ENCODE results near the gene STUB1.

STUB1 gene

GRCh38 chr16:666572-666971, 13.6 kb upstream of the STUB1 start:
- DNase-seq (ENCODE audit: low read depth, low spot score), result no peak

GRCh38 chr16:667113-667779, 13.0 kb upstream of the STUB1 start:
- no peak for DNase-seq (ENCODE audit: low read depth, low spot score)

GRCh38 chr16:667780-668518, 12.3 kb upstream of the STUB1 start, which contains the start of gene RHOT2:
RHOT2 (plus strand) TSS chr16:668132; CDS start chr16:668200, 68 bp downstream.
- DNase-seq (ENCODE audit: low read depth, low spot score), result peak; percentile 84

DNA sequence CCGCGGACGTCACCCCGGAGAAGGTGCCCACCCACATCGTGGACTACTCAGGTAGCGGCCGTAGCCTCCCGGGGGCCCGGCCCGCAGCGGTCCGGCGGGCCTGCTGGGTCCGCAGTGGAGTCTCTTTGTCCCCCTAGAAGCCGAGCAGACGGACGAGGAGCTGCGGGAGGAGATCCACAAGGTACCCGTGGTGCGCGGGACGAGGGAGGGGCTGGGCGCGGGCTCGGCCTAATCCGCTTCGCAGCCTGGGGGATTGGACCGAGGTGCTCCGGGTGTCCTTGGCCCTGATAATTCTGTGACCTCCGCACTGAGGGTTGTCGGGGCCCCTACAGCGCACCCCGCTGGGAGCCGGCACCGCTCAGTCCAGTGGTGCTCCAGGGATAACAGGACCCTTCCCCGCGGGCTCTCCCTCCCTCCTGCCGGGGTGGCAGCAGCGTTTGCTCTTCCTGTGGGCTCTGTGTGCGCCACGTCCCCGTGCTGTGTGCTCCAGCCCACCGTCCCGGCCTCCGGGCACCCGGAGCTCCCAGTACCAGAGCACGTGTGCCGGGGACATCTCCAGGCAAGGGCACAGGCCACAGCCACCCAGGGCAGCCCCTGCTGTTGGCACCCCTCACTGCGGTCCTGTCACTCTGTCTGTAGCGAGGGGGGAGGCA, 11.6 kb upstream of the STUB1 start:
- no peak for DNase-seq (ENCODE audit: low read depth, low spot score)

DNA sequence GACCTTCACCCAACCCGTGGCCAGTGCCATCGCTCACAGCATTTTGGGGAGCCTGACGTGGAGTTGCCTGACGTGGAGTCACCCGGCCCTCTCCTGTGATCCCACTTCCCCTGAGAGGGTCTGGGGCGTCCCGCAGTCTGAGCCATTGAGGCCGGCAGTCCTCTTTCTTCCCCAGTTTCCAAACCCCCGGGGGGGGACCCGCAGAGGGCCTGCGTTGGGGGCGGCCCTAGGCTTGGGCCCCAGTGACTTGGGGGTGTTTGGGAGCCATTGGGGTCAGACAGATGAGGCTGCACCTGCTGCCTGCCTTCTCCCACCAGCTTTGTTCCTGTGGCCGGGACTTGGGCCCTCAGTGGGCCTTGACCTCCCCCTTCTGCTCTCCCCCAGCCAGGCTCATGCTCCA, 10.5 kb upstream of the STUB1 start:
- no peak for DNase-seq (ENCODE audit: low read depth, low spot score)

DNA sequence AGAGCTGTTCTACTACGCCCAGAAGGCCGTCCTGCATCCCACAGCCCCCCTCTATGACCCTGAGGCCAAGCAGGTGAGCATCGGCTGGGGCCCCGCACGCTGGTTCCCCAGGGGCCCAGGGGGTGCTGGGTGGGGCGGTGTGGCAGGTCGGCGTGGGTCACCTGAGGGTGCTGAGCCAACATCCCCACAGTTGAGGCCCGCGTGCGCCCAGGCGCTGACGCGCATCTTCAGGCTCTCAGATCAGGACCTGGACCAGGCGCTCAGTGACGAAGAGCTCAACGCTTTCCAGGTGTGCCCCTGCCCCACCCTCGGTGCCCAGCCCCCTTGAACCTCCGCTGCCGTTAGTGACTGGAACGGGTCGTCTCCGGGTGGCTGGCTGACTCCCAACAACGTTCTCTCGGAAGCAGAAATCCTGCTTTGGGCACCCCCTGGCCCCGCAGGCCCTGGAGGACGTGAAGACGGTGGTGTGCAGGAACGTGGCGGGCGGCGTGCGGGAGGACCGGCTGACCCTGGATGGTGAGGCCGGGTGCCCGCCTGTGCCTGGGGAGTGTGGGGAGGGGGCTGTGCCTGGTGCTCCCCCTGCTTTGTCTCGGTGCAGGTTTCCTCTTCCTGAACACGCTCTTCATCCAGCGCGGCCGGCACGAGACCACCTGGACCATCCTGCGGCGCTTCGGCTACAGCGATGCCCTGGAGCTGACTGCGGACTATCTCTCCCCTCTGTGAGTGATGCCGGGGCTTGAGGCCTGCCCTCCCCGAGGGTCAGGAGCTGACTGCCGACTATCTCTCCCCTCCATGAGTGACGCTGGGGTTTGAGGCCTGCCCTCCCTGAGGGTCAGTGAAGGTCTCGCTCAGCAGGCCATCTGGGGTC, 9.5 kb upstream of the STUB1 start:
- no peak for DNase-seq (ENCODE audit: low read depth, low spot score)

GRCh38 chr16:671353-672131, 8.7 kb upstream of the STUB1 start:
- no peak for DNase-seq (ENCODE audit: low read depth, low spot score)

GRCh38 chr16:672371-672770, 7.8 kb upstream of the STUB1 start:
- DNase-seq (ENCODE audit: low read depth, low spot score), result no peak

DNA sequence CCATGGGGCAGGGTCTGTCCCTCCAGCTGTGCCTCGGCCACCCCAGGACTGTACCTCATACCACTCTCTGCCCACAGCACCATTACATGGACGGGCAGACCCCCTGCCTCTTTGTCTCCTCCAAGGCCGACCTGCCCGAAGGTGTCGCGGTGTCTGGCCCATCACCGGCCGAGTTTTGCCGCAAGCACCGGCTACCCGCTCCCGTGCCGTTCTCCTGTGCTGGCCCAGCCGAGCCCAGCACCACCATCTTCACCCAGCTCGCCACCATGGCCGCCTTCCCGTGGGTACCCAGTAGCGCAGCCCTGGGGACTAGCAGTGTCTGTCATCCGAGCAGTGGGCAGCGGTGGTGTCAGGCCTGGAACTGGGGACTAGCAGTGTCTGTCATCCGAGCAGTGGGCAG, 7.4 kb upstream of the STUB1 start:
- no peak for DNase-seq (ENCODE audit: low read depth, low spot score)

DNA sequence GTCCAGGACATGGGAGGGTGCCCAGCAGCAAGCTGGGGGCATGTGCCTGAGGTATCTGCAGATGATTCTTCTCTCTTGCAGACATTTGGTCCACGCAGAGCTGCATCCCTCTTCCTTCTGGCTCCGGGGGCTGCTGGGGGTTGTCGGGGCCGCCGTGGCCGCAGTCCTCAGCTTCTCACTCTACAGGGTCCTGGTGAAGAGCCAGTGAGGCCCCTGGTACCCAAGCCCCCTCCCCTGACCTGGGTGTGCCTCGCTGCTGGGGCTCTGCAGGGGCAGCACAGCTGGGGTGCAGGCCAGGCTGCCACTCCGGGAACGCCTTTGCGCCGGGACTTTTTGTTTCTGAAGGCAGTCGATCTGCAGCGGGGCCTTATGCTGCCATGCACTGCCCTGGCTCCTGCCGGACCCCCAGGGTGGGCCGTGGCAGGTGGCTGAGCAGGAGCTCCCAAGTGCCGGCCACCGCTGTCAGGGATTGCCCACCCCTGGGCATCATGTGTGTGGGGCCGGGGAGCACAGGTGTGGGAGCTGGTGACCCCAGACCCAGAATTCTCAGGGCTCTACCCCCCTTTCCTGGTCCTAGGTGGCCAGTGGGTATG, 6.7 kb upstream of the STUB1 start:
- no peak for DNase-seq (ENCODE audit: low read depth, low spot score)

DNA sequence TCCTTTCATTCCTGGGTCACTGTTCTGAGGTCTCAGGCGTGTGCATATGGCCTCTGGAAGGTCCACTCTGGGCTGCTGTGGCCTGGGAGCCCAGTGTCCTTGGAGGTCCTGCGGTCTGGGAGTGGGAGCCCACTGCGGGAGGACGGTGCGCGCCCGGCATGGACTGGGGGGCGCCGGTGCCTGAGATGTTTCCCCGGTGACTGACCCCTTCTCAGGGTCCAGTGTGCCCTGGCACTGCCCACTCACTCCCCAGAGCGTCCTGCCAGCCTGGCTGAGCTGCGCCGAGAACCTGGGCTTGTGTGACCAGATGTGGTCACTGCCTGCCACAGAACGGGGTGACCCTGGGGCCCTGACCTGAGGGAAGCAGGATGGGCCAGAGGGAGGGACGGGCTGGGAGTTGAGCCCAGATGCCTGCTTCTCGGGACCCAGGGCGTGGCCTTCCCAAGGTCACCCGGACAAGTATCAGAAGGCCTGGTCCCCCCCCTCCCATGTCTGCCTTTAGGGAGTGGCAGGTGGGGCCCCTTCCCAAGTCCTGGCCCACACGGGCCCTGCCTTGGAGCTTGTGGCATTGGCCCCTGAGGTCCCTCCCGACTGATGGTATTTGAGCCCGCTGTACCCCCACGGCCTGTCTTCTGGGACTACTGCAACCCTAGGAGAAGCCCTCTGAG, 5.9 kb upstream of the STUB1 start:
- DNase-seq (ENCODE audit: low read depth, low spot score), result no peak

GRCh38 chr16:674968-675883, 5.0 kb upstream of the STUB1 start, which contains the start of gene RHBDL1:
RHBDL1 (plus strand) TSS chr16:675671; CDS start chr16:675791, 120 bp downstream.
- DNase-seq (ENCODE audit: low read depth, low spot score), result no peak

GRCh38 chr16:675884-676564, 4.2 kb upstream of the STUB1 start:
- no peak for DNase-seq (ENCODE audit: low read depth, low spot score)

GRCh38 chr16:676565-676902, 3.7 kb upstream of the STUB1 start:
- no peak for DNase-seq (ENCODE audit: low read depth, low spot score)

GRCh38 chr16:676913-677312, 3.3 kb upstream of the STUB1 start:
- DNase-seq (ENCODE audit: low read depth, low spot score), result no peak

GRCh38 chr16:677316-678190, 2.7 kb upstream of the STUB1 start:
- no peak for DNase-seq (ENCODE audit: low read depth, low spot score)

GRCh38 chr16:678209-678857, 1.9 kb upstream of the STUB1 start:
- DNase-seq (ENCODE audit: low read depth, low spot score), result no peak

All from activated naive CD8-positive, alpha-beta T cell treated with anti-CD3 and anti-CD28 coated beads, Interleukin-2, amount 50 U/mL, for 16 hours (primary cell).